Natural killer cell (primary cell): Measurements from ENCODE around the gene HTR3B. TPM values are rescaled to one million over a fixed set of nuclear protein-coding genes. Genes with fewer than 3 reads are reported as not detected.

Experiments used
- ATAC-seq, 3 donors: fragments of 150-1000 bp in 2 of 3; fragments of 200-7000 bp in 1 of 3; cut with Tn5 transposase; 1 replicate in 1 of 3; 2 replicates in 2 of 3; pipeline ENCODE4 v1.10.0; 2021; ENCODE audit warnings: mild to moderate bottlenecking in 2 of 3, moderate library complexity in 2 of 3
- DNase-seq, 2 donors: peaks; one replicate each; pipeline versions ENCODE4 v3.0.0 to v3.0.0-alpha.2; 2013 to 2021; ENCODE audit warnings: mixed read lengths in 1 of 2
- H3K27ac ChIP-seq: one replicate; pipeline ENCODE4 v1.5.1; 2013; ENCODE audit warnings: mild to moderate bottlenecking, low read length
- H3K27me3 ChIP-seq: one replicate; pipeline ENCODE4 v1.6.1; 2013; ENCODE audit warnings: low read length; ENCODE audit not compliant: control insufficient read depth, insufficient read depth
- H3K36me3 ChIP-seq: one replicate; pipeline ENCODE4 v1.6.1; 2013; ENCODE audit warnings: low read length; ENCODE audit not compliant: control insufficient read depth, insufficient read depth
- H3K4me1 ChIP-seq: one replicate; pipeline ENCODE4 v1.6.1; 2013; ENCODE audit warnings: low read length; ENCODE audit not compliant: control insufficient read depth, insufficient read depth
- H3K4me3 ChIP-seq: one replicate; pipeline ENCODE4 v1.5.1; 2013; ENCODE audit warnings: low read length
- H3K9me3 ChIP-seq: one replicate; pipeline ENCODE4 v1.6.1; 2013; ENCODE audit warnings: low read length; ENCODE audit not compliant: control insufficient read depth, insufficient read depth
- H3K27ac Mint-ChIP-seq, 2 donors: one replicate each; pipeline ENCODE4 v1.8.0; 2022; ENCODE audit warnings: mild to moderate bottlenecking in 2 of 2, mixed read lengths in 2 of 2, moderate library complexity in 1 of 2
- H3K27me3 Mint-ChIP-seq, 2 donors: one replicate each; pipeline ENCODE4 v1.8.0; 2022; ENCODE audit warnings: low read depth in 2 of 2, mixed read lengths in 2 of 2
- H3K36me3 Mint-ChIP-seq: one replicate; pipeline ENCODE4 v1.8.0; 2022; ENCODE audit warnings: mixed read lengths
- H3K4me1 Mint-ChIP-seq, 2 donors: one replicate each; pipeline ENCODE4 v1.8.0; 2022; ENCODE audit warnings: mixed read lengths in 2 of 2
- H3K4me3 Mint-ChIP-seq: one replicate; pipeline ENCODE4 v1.8.0; 2022; ENCODE audit warnings: mild to moderate bottlenecking, moderate library complexity, mixed read lengths
- H3K9me3 Mint-ChIP-seq, 2 donors: one replicate each; pipeline ENCODE4 v1.8.0; 2022; ENCODE audit warnings: mixed read lengths in 2 of 2
- WGBS: methylation state at CpG from one replicate; pipeline ENCODE4 v1.1.7; 2013; ENCODE audit warnings: missing lambda C conversion rate; ENCODE audit not compliant: insufficient coverage; 5-methylcytosine and 5-hydroxymethylcytosine counted together
- intact Hi-C: fragments of 100-400 bp; cut with micrococcal nuclease; formaldehyde crosslinking; loops from one replicate; pipeline ENCODE4 v1.14.2; 2022
- total RNA-seq, 4 donors: library from RNA; stranded (reverse); fragments of 120-200 nt in 1 of 4; gene quantifications; one replicate each; pipeline versions ENCODE4 v1.2.3 to v1.2.4, GENCODE V29; 2013 to 2022
- TF ChIP-seq, protein P1 (sequence below): fragments of 200-600 bp; IDR thresholded peaks from one replicate; pipeline ENCODE4 v1.8.0; 2022; ENCODE audit warnings: antibody characterized with exemption

HTR3B gene
- total RNA-seq, 3 donors from 2014 or later (not counting 1 experiment from before 2014, with no cell fraction given): not detected

DNA sequence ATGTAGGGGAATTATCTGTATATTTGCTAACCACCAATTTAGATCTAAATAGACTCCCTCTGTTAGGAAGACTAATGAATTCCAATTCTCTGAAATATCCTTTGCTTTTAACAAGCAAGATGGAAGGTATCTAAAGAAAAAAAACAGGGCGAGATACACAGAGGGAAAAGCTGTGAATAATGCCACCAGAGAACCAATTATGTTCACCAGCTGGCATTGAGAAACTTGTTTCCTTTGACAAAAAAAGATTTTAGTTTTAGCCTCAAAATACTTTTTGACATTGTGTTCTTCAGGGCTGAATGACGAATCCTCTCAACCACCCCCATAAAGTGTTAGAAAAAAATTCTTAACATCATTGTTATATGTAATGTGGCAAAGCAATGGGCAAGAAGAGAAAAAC lies 19.0 kb downstream of the HTR3B start:
- H3K9me3 ChIP-seq: no peaks in the 10 kb centered on the region
- DNase-seq: no peak
- Mint-ChIP-seq H3K4me1 (no peaks in the 10 kb centered on the region), H3K9me3 (no peaks in the 10 kb centered on the region), H3K36me3 (no peaks in the 10 kb centered on the region), H3K27me3 (peaks cover 17 to 28% of the 10 kb centered on the region in 2 donors), H3K27ac (no peak overlapping the region), H3K4me3 (no peak overlapping the region)
- H3K4me3 ChIP-seq: no peak overlapping the region
- H3K27ac ChIP-seq: no peak overlapping the region
- H3K27me3 ChIP-seq: no peaks in the 10 kb centered on the region
- 79% methylated on average over 1 of the region's 2 CpGs for WGBS
- intact Hi-C loops: no loop called here
- no peaks in the 10 kb centered on the region for H3K36me3 ChIP-seq
- no peaks in the 10 kb centered on the region for H3K4me1 ChIP-seq
- ATAC-seq: no peak
- TF ChIP-seq, protein P1, sequence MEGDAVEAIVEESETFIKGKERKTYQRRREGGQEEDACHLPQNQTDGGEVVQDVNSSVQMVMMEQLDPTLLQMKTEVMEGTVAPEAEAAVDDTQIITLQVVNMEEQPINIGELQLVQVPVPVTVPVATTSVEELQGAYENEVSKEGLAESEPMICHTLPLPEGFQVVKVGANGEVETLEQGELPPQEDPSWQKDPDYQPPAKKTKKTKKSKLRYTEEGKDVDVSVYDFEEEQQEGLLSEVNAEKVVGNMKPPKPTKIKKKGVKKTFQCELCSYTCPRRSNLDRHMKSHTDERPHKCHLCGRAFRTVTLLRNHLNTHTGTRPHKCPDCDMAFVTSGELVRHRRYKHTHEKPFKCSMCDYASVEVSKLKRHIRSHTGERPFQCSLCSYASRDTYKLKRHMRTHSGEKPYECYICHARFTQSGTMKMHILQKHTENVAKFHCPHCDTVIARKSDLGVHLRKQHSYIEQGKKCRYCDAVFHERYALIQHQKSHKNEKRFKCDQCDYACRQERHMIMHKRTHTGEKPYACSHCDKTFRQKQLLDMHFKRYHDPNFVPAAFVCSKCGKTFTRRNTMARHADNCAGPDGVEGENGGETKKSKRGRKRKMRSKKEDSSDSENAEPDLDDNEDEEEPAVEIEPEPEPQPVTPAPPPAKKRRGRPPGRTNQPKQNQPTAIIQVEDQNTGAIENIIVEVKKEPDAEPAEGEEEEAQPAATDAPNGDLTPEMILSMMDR: no peak

DNA sequence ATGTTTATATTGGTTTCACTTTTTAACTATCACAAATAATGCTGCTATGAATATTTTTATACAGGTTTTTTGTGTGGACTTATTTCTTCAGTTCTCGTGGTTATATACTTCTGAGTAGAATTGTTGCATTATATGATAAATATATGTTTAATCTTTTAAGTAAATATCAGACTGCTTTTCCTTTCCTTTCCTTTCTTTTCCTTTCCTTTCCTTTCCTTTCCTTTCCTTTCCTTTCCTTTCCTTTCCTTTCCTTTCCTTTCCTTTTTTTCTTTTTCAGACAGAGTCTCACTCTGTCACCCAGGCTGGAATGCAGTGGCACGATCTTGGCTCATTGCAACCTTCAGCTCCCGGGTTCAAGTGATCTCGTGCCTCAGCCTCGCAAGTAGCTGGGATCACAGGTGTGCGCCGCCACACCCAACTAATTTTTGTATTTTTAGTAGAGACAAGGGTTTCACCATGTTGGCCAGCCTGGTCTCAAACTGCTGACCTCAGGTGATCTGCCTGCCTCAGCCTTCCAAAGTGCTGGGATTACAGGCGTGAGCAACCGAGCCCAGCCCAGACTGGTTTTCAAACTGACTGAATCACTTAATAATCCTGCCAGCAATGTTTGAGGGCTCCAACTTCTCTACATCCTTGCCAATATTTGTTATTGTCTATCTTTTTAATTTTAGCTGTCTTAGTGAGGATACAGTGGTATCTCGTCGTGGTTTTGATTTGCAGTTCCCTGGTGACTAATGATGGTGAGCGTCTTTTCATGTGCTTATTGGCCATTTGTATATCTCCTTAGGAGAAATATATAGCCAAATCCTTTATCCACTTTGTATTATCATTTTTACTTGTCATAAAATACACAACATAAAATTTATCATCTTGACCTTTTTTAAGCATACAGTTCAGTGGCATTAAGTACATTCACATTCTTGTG lies 21.9 kb downstream of the HTR3B start:
- H3K36me3 ChIP-seq: no peaks in the 10 kb centered on the region
- TF ChIP-seq, protein P1: no peak
- H3K4me1 ChIP-seq: no peaks in the 10 kb centered on the region
- Mint-ChIP-seq H3K9me3 (no peaks in the 10 kb centered on the region), H3K36me3 (no peaks in the 10 kb centered on the region), H3K4me1 (no peaks in the 10 kb centered on the region), H3K27ac (no peak overlapping the region), H3K4me3 (no peak overlapping the region), H3K27me3 (peaks cover 21 to 34% of the 10 kb centered on the region in 2 donors)
- H3K9me3 ChIP-seq: no peaks in the 10 kb centered on the region
- H3K4me3 ChIP-seq: no peak overlapping the region
- WGBS: 94% methylated on average over 8 of the region's 12 CpGs
- DNase-seq (no peak), ATAC-seq (no peak)
- H3K27me3 ChIP-seq: no peaks in the 10 kb centered on the region
- H3K27ac ChIP-seq: no peak overlapping the region
- intact Hi-C loops: no loop called here

DNA sequence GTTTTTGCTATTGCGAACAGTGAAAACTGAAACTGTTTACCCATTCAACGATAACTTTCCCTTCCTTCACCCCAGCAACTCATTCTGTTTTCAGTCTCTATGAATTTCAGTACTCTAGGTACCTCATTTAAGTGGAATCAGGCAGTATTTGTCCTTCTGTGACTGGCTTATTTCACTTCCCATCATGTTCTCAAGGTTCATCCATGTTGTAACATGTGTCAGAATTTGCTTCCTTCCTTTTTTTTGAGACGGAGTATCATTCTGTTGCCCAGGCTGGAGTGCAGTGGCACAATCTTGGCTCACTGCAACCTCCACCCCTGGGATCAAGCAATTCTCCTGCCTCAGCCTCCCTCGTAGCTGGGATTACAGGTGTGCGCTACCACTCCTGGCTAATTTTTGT lies 23.7 kb downstream of the HTR3B start:
- WGBS: 79% methylated on average over 5 of the region's 5 CpGs
- no peak overlapping the region for H3K4me3 ChIP-seq
- intact Hi-C loops: no loop called here
- no peaks in the 10 kb centered on the region for H3K9me3 ChIP-seq
- TF ChIP-seq, protein P1: no peak
- no peak overlapping the region for H3K27ac ChIP-seq
- no peak for DNase-seq
- no peaks in the 10 kb centered on the region for H3K4me1 ChIP-seq
- no peaks in the 10 kb centered on the region for H3K36me3 ChIP-seq
- ATAC-seq: no peak
- Mint-ChIP-seq H3K27me3 (peaks cover 17 to 29% of the 10 kb centered on the region in 2 donors), H3K9me3 (no peaks in the 10 kb centered on the region), H3K36me3 (no peaks in the 10 kb centered on the region), H3K4me3 (no peak overlapping the region), H3K4me1 (no peaks in the 10 kb centered on the region), H3K27ac (no peak overlapping the region)
- H3K27me3 ChIP-seq: no peaks in the 10 kb centered on the region
